ENCODE data around the gene LCE1F.

Gene LCE1F

GRCh38 chr1:152774875-152775274 is at the start of gene LCE1F:
TSS of gene LCE1F (plus strand) at chr1:152775140. CDS start at chr1:152776372, 1,232 bp downstream.
- Histone ChIP-seq H4K20me1 (ENCODE audit: insufficient read depth, low read length) (no peaks in the 10 kb centered on the region), H3K9ac (ENCODE audit: low read length) (no peak within 1 kb of the TSS), H3K27me3 (replicated peaks; ENCODE audit: insufficient read depth, low read length) (no peaks in the 10 kb centered on the region), H3K4me3 (ENCODE audit: low read length) (no peak within 1 kb of the TSS), H3K36me3 (replicated peaks; ENCODE audit: insufficient read depth, low read length) (no peaks in the 10 kb centered on the region), H3K79me2 (ENCODE audit: low read length) (no peaks in the 10 kb centered on the region), H3K9me3 (replicated peaks; ENCODE audit: insufficient read depth, low read length) (no peaks in the 10 kb centered on the region), H3K4me2 (ENCODE audit: low read depth, low read length) (no peak within 1 kb of the TSS), H3F3A (ENCODE audit: insufficient read depth, low read length) (no peaks in the 10 kb centered on the region), H3K27ac (ENCODE audit: low read length) (no peak within 1 kb of the TSS), H3K4me1 (ENCODE audit: low read length) (no peaks in the 10 kb centered on the region), H3K9me2 (replicated peaks; ENCODE audit: insufficient read depth, low read length) (no peaks in the 10 kb centered on the region), H2AFZ (ENCODE audit: low read length) (no peak within 1 kb of the TSS)
- DNase-seq = no peak
- TF ChIP-seq EZH2 (optimal IDR thresholded peaks at IDR 0.05; ENCODE audit: low read depth, low read length) = no peak
- TF ChIP-seq CTCF (IDR thresholded peaks at IDR 0.05; ENCODE audit: low read length) = no peak
- no peak for TF ChIP-seq EZH2phosphoT487 (IDR thresholded peaks at IDR 0.05; ENCODE audit: low read length)

- Histone ChIP-seq H3K79me2 (ENCODE audit: low read length) (no peaks in the 10 kb centered on the region), H3K9ac (ENCODE audit: low read length) (no peak overlapping the region), H3K27me3 (replicated peaks; ENCODE audit: insufficient read depth, low read length) (no peaks in the 10 kb centered on the region), H3K9me2 (replicated peaks; ENCODE audit: insufficient read depth, low read length) (no peaks in the 10 kb centered on the region), H3K4me2 (ENCODE audit: low read depth, low read length) (no peak overlapping the region), H3K4me1 (ENCODE audit: low read length) (no peaks in the 10 kb centered on the region), H4K20me1 (ENCODE audit: insufficient read depth, low read length) (no peaks in the 10 kb centered on the region), H3K9me3 (replicated peaks; ENCODE audit: insufficient read depth, low read length) (no peaks in the 10 kb centered on the region), H2AFZ (ENCODE audit: low read length) (no peak overlapping the region), H3K27ac (ENCODE audit: low read length) (no peak overlapping the region), H3F3A (ENCODE audit: insufficient read depth, low read length) (no peaks in the 10 kb centered on the region), H3K36me3 (replicated peaks; ENCODE audit: insufficient read depth, low read length) (no peaks in the 10 kb centered on the region), H3K4me3 (ENCODE audit: low read length) (no peak overlapping the region)
- no peak for DNase-seq
- TF ChIP-seq CTCF (IDR thresholded peaks at IDR 0.05; ENCODE audit: low read length) (no peak), EZH2 (optimal IDR thresholded peaks at IDR 0.05; ENCODE audit: low read depth, low read length) (no peak), EZH2phosphoT487 (IDR thresholded peaks at IDR 0.05; ENCODE audit: low read length) (no peak)
Observed at GRCh38 chr1:152725261-152725660, 49.7 kb upstream of the LCE1F start.

GRCh38 chr1:152728986-152729385 is 46.0 kb upstream of the LCE1F start:
- Histone ChIP-seq H3K4me2 (ENCODE audit: low read depth, low read length) (no peak overlapping the region), H2AFZ (ENCODE audit: low read length) (no peak overlapping the region), H3K4me1 (ENCODE audit: low read length) (no peaks in the 10 kb centered on the region), H3K27ac (ENCODE audit: low read length) (no peak overlapping the region), H3K9me2 (replicated peaks; ENCODE audit: insufficient read depth, low read length) (no peaks in the 10 kb centered on the region), H3K36me3 (replicated peaks; ENCODE audit: insufficient read depth, low read length) (no peaks in the 10 kb centered on the region), H3K9ac (ENCODE audit: low read length) (no peak overlapping the region), H3F3A (ENCODE audit: insufficient read depth, low read length) (no peaks in the 10 kb centered on the region), H4K20me1 (ENCODE audit: insufficient read depth, low read length) (no peaks in the 10 kb centered on the region), H3K27me3 (replicated peaks; ENCODE audit: insufficient read depth, low read length) (no peaks in the 10 kb centered on the region), H3K4me3 (ENCODE audit: low read length) (no peak overlapping the region), H3K79me2 (ENCODE audit: low read length) (no peaks in the 10 kb centered on the region), H3K9me3 (replicated peaks; ENCODE audit: insufficient read depth, low read length) (no peaks in the 10 kb centered on the region)
- no peak for DNase-seq
- TF ChIP-seq EZH2phosphoT487 (IDR thresholded peaks at IDR 0.05; ENCODE audit: low read length) (no peak), EZH2 (optimal IDR thresholded peaks at IDR 0.05; ENCODE audit: low read depth, low read length) (no peak), CTCF (IDR thresholded peaks at IDR 0.05; ENCODE audit: low read length) (no peak)
